Measurements from ENCODE around the gene OBSL1.

GRCh38 chr2:219549619-219550018 is 21.7 kb downstream of the OBSL1 start:
- TF ChIP-seq CTCF (IDR thresholded peaks at IDR 0.05; ENCODE audit: low read depth, low read length, poor library complexity, severe bottlenecking), result no peak
- no peak for TF ChIP-seq EZH2phosphoT487 (IDR thresholded peaks at IDR 0.05; ENCODE audit: borderline replicate concordance, low read length)
